GM18520 (cell line): ENCODE results near the gene ZP4.

Experiments
- ATAC-seq: cut with Tn5 transposase; IDR thresholded peaks from one replicate; pipeline ENCODE4 v1.9.1; 2021; ENCODE audit not compliant: unreplicated experiment

ZP4 gene

GRCh38 chr1:237890822-237891221 is at the start of gene ZP4:
Gene ZP4, minus strand, starts transcription at chr1:237890922. Its CDS starts 287 bp downstream, at chr1:237890635.
- no peak for ATAC-seq

GRCh38 chr1:237938553-237938952 is 47.8 kb upstream of the ZP4 start:
- no peak for ATAC-seq

- no peak for ATAC-seq
Observed at GRCh38 chr1:237938068-237938467, 47.3 kb upstream of the ZP4 start.

GRCh38 chr1:237932816-237933215 is 42.1 kb upstream of the ZP4 start:
- no peak for ATAC-seq

- ATAC-seq: no peak
Observed at GRCh38 chr1:237931581-237931980, 40.9 kb upstream of the ZP4 start.

GRCh38 chr1:237927198-237927597 is 36.5 kb upstream of the ZP4 start:
- no peak for ATAC-seq

GRCh38 chr1:237921306-237921705 is 30.6 kb upstream of the ZP4 start:
- no peak for ATAC-seq

GRCh38 chr1:237913345-237913744 is 22.6 kb upstream of the ZP4 start:
- no peak for ATAC-seq

- ATAC-seq: no peak
Observed at GRCh38 chr1:237911911-237912310, 21.2 kb upstream of the ZP4 start.

GRCh38 chr1:237910834-237911233 is 20.1 kb upstream of the ZP4 start:
- no peak for ATAC-seq

GRCh38 chr1:237903961-237904360 is 13.2 kb upstream of the ZP4 start:
- ATAC-seq: no peak

- ATAC-seq: no peak
Observed at GRCh38 chr1:237902960-237903743, 12.4 kb upstream of the ZP4 start.

- no peak for ATAC-seq
Observed at GRCh38 chr1:237901299-237901934, 10.7 kb upstream of the ZP4 start.

- no peak for ATAC-seq
Observed at GRCh38 chr1:237895630-237896029, 4.9 kb upstream of the ZP4 start.

GRCh38 chr1:237894131-237894530 is 3.4 kb upstream of the ZP4 start:
- ATAC-seq: no peak

GRCh38 chr1:237891979-237892378 is 1.3 kb upstream of the ZP4 start:
- ATAC-seq: no peak

GRCh38 chr1:237891266-237891665 is 544 bp upstream of the ZP4 start:
- ATAC-seq: no peak

GRCh38 chr1:237890416-237890815 is 306 bp downstream of the ZP4 start:
- no peak for ATAC-seq

GRCh38 chr1:237888143-237888542 is 2.6 kb downstream of the ZP4 start:
- no peak for ATAC-seq

GRCh38 chr1:237887542-237887941 is 3.2 kb downstream of the ZP4 start:
- no peak for ATAC-seq

- no peak for ATAC-seq
Observed at GRCh38 chr1:237884237-237884636, 6.5 kb downstream of the ZP4 start.

GRCh38 chr1:237879195-237879594 is 11.5 kb downstream of the ZP4 start:
- no peak for ATAC-seq

- no peak for ATAC-seq
Observed at GRCh38 chr1:237878406-237878805, 12.3 kb downstream of the ZP4 start.
